H1 (cell line): Measurements from ENCODE around the gene DNAJA1. TPM values are rescaled to one million over a fixed set of nuclear protein-coding genes. Genes with fewer than 3 reads are reported as not detected.
A peak's percentile ranks its signal among the peaks of the same experiment; 100 is the strongest.

Source experiments
- CTCF ChIA-PET: fragments of 300-600 bp; sonication (Branson Sonifier 250); formaldehyde crosslinking; loops from one replicate; lab custom pipeline; 2021; ENCODE audit not compliant: partially characterized antibody; lab: Charles Lee
- POLR2A ChIA-PET: fragments of 300-600 bp; sonication (Branson Sonifier 250); formaldehyde crosslinking; loops from one replicate; lab custom pipeline; 2021; ENCODE audit warnings: inconsistent platforms; ENCODE audit not compliant: partially characterized antibody; lab: Charles Lee
- DNase-seq, 2 experiments: peaks; one replicate each; pipeline versions ENCODE4 v3.0.0 to v3.0.0-alpha.2; 2010 to 2022; ENCODE audit warnings: low spot score in 2 of 2, low read depth in 1 of 2, mixed read lengths in 1 of 2
- FAIRE-seq: peaks from 2 replicates; lab custom pipeline; 2011; peaks lifted over from hg19 to GRCh38; lab: Jason Lieb, UNC
- H2AFZ ChIP-seq: 2 replicates; pipeline ENCODE4 v1.8.1; 2012; ENCODE audit warnings: low read length, inconsistent platforms
- H2AK5ac ChIP-seq: 2 replicates; pipeline ENCODE4 v1.6.1; 2013; ENCODE audit warnings: low read depth, low read length
- H2BK120ac ChIP-seq: replicated peaks from 2 replicates; pipeline ENCODE3; 2013; ENCODE audit warnings: low read depth, low read length, inconsistent platforms
- H2BK12ac ChIP-seq: 2 replicates; pipeline ENCODE4 v1.6.1; 2013; ENCODE audit warnings: low read depth, low read length
- H2BK15ac ChIP-seq: 2 replicates; pipeline ENCODE4 v1.6.1; 2013; ENCODE audit warnings: low read length
- H2BK20ac ChIP-seq: 2 replicates; pipeline ENCODE4 v1.6.1; 2013; ENCODE audit warnings: low read length
- H2BK5ac ChIP-seq: 2 replicates; pipeline ENCODE4 v1.6.1; 2013; ENCODE audit warnings: low read depth, low read length
- H3K14ac ChIP-seq: 2 replicates; pipeline ENCODE4 v1.6.1; 2013; ENCODE audit warnings: inconsistent platforms; ENCODE audit not compliant: insufficient read length
- H3K18ac ChIP-seq: 2 replicates; pipeline ENCODE4 v1.6.1; 2013; ENCODE audit warnings: low read length; ENCODE audit errors: extremely low read depth
- H3K23ac ChIP-seq: 2 replicates; pipeline ENCODE4 v1.6.1; 2013; ENCODE audit warnings: inconsistent platforms; ENCODE audit not compliant: insufficient read length
- H3K23me2 ChIP-seq: 2 replicates; pipeline ENCODE4 v1.6.1; 2013; ENCODE audit warnings: low read depth, low read length
- H3K27ac ChIP-seq: 2 replicates; pipeline ENCODE4 v1.6.1; 2011; ENCODE audit warnings: low read depth, low read length, inconsistent platforms
- H3K27me3 ChIP-seq, 4 experiments: replicated peaks in 1 of 4; 1 replicate in 1 of 4; 2 replicates in 3 of 4; pipeline versions ENCODE4 v1.6.1 to v1.8.1; 2011 to 2013; ENCODE audit warnings: low read length in 3 of 4, mild to moderate bottlenecking in 3 of 4, inconsistent platforms in 2 of 4, mixed read lengths in 2 of 4, moderate library complexity in 1 of 4; ENCODE audit not compliant: control insufficient read depth in 3 of 4, insufficient read depth in 3 of 4; ENCODE audit errors: extremely low read depth in 1 of 4
- H3K36me3 ChIP-seq, 4 experiments: 2 replicates each; pipeline versions ENCODE4 v1.6.1 to v1.8.1; 2011 to 2013; ENCODE audit warnings: mild to moderate bottlenecking in 4 of 4, low read length in 3 of 4, moderate library complexity in 2 of 4, control low read depth in 1 of 4, inconsistent platforms in 1 of 4; ENCODE audit not compliant: insufficient read depth in 4 of 4, control insufficient read depth in 2 of 4
- H3K4ac ChIP-seq: replicated peaks from 2 replicates; pipeline ENCODE3; 2013; ENCODE audit warnings: low read length, low read depth, mixed read lengths, inconsistent platforms; ENCODE audit not compliant: insufficient read length
- H3K4me1 ChIP-seq, 4 experiments: replicated peaks in 1 of 4; 1 replicate in 1 of 4; 2 replicates in 3 of 4; pipeline versions ENCODE4 v1.6.1 to v1.8.1; 2011 to 2013; ENCODE audit warnings: low read length in 3 of 4, inconsistent platforms in 2 of 4, mixed read lengths in 1 of 4; ENCODE audit not compliant: insufficient read depth in 4 of 4, control insufficient read depth in 3 of 4
- H3K4me2 ChIP-seq, 2 experiments: 2 replicates each; pipeline versions ENCODE4 v1.6.1 to v1.8.1; 2011 to 2013; ENCODE audit warnings: low read depth in 2 of 2, low read length in 2 of 2, control low read depth in 1 of 2, inconsistent platforms in 1 of 2, mild to moderate bottlenecking in 1 of 2; ENCODE audit not compliant: insufficient read depth in 1 of 2
- H3K4me3 ChIP-seq, 4 experiments: fragments of 200-600, 300-600 bp in 1 of 4; sonication (generic), shearing (Covaris generic), sonication (Bioruptor Twin) in 1 of 4; 2 replicates each; pipeline versions ENCODE4 v1.5.1 to v1.8.1; 2011 to 2016; ENCODE audit warnings: low read length in 4 of 4, low read depth in 3 of 4, control low read depth in 2 of 4, inconsistent platforms in 2 of 4, mild to moderate bottlenecking in 2 of 4, mixed read lengths in 1 of 4, moderate library complexity in 1 of 4; ENCODE audit not compliant: insufficient read depth in 2 of 4; ENCODE audit errors: extremely low read depth in 1 of 4
- H3K56ac ChIP-seq: replicated peaks from 2 replicates; pipeline ENCODE3; 2013; ENCODE audit warnings: low read depth, mild to moderate bottlenecking, mixed read lengths, low read length, inconsistent platforms; ENCODE audit not compliant: insufficient read length
- H3K79me1 ChIP-seq: 2 replicates; pipeline ENCODE4 v1.6.1; 2013; ENCODE audit warnings: low read depth, low read length, control low read depth
- H3K79me2 ChIP-seq, 2 experiments: 2 replicates each; pipeline versions ENCODE4 v1.6.1 to v1.8.1; 2012 to 2013; ENCODE audit warnings: low read length in 2 of 2, mild to moderate bottlenecking in 2 of 2, inconsistent platforms in 1 of 2; ENCODE audit not compliant: insufficient read depth in 2 of 2, control insufficient read depth in 1 of 2
- H3K9ac ChIP-seq, 4 experiments: replicated peaks in 1 of 4; 1 replicate in 1 of 4; 2 replicates in 3 of 4; pipeline versions ENCODE4 v1.6.1 to v1.8.1; 2011 to 2013; ENCODE audit warnings: low read depth in 3 of 4, low read length in 3 of 4, control low read depth in 2 of 4, mild to moderate bottlenecking in 2 of 4, moderate library complexity in 2 of 4, inconsistent platforms in 1 of 4; ENCODE audit errors: extremely low read depth in 1 of 4
- H3K9me3 ChIP-seq, 2 experiments: 2 replicates each; pipeline versions ENCODE4 v1.6.1 to v1.8.1; 2012 to 2013; ENCODE audit warnings: mild to moderate bottlenecking in 2 of 2, moderate library complexity in 2 of 2, control low read depth in 1 of 2, inconsistent platforms in 1 of 2, low read depth in 1 of 2, low read length in 1 of 2, mixed read lengths in 1 of 2; ENCODE audit not compliant: insufficient read depth in 2 of 2
- H4K20me1 ChIP-seq, 2 experiments: replicated peaks in 1 of 2; 2 replicates each; pipeline versions ENCODE3 to v1.8.1; 2011 to 2013; ENCODE audit warnings: inconsistent platforms in 2 of 2, low read length in 2 of 2, mild to moderate bottlenecking in 1 of 2; ENCODE audit not compliant: insufficient read depth in 2 of 2, control insufficient read depth in 1 of 2
- H4K5ac ChIP-seq: 2 replicates; pipeline ENCODE4 v1.6.1; 2013; ENCODE audit warnings: low read length, low read depth, mixed read lengths, inconsistent platforms; ENCODE audit not compliant: insufficient read length
- H4K8ac ChIP-seq: 2 replicates; pipeline ENCODE4 v1.8.0; 2013; ENCODE audit warnings: mild to moderate bottlenecking, moderate library complexity, low read length, inconsistent platforms; ENCODE audit not compliant: insufficient read depth; ENCODE audit errors: extremely low read depth
- H4K91ac ChIP-seq: replicated peaks from 2 replicates; pipeline ENCODE3; 2013; ENCODE audit warnings: low read length, mixed read lengths, inconsistent platforms; ENCODE audit not compliant: insufficient read length
- MAFK ChIP-seq: IDR thresholded peaks from 2 replicates; pipeline ENCODE4 v1.6.1; 2012; ENCODE audit warnings: low read depth, mild to moderate bottlenecking, improper control_type of control experiment, low read length
- WGBS, 2 experiments: shearing (Covaris generic) in 1 of 2; methylation state at CpG; one replicate each; pipeline versions ENCODE4 v1.1.6 to v1.1.7; 2013 to 2015; ENCODE audit warnings: low lambda C conversion rate in 2 of 2, mixed read lengths in 2 of 2, inconsistent platforms in 1 of 2, low coverage in 1 of 2, missing lambda C conversion rate in 1 of 2; ENCODE audit not compliant: insufficient replicate concordance in 2 of 2, insufficient coverage in 1 of 2, insufficient read length in 1 of 2; ENCODE audit errors: extremely low coverage in 1 of 2, missing lambda C conversion rate in 1 of 2; 5-methylcytosine and 5-hydroxymethylcytosine counted together
- polyA plus RNA-seq, 7 experiments: library from polyadenylated mRNA; depleted of rRNA in 3 of 7; stranded (reverse) in 5 of 7; unstranded in 2 of 7; fragments of >200 nt in 5 of 7; fragments of 200-250 nt in 2 of 7; gene quantifications; 1 replicate in 5 of 7; 2 replicates in 1 of 7; 4 replicates in 1 of 7; pipeline versions ENCODE4 v1.2.1 to v1.2.3, GENCODE V29; 2011 to 2013; ENCODE audit warnings: missing spikeins in 2 of 7, mixed read lengths in 2 of 7
- total RNA-seq: library from RNA; stranded (reverse); fragmentation: NEBNext Ultra II Directional; extraction: Animal tissue kit (Norgen Biotek cat#: 25700); gene quantifications from 2 replicates; pipeline ENCODE4 v1.2.1, GENCODE V29; 2021

The DNAJA1 gene
- total and polyA plus RNA-seq, 2 of the 8 experiments (the other 6 are each of a cell fraction or from before 2014, with no cell fraction given), result 54.4 to 159 TPM

- H2AK5ac ChIP-seq, result no peak overlapping the region
- no peak overlapping the region for H3K9ac ChIP-seq
- H3K4me2 ChIP-seq, result peak overlapping the region in 1 of 2 experiments; percentile 99; a peak in 1 of 4 replicates
- H2AFZ ChIP-seq, result no peak overlapping the region
- H4K91ac ChIP-seq, result no peak overlapping the region
- H3K79me2 ChIP-seq, result peaks cover 27 to 82% of the 10 kb centered on the region in 2 experiments
- peaks cover 6% of the 10 kb centered on the region; the same call in 1 of the 2 replicates for H3K79me1 ChIP-seq
- H3K9me3 ChIP-seq, result no peaks in the 10 kb centered on the region
- no peak overlapping the region for H2BK20ac ChIP-seq
- H2BK5ac ChIP-seq, result no peak overlapping the region
- H3K23me2 ChIP-seq, result peaks cover 4% of the 10 kb centered on the region; the same call in 1 of the 2 replicates
- H2BK12ac ChIP-seq, result no peak overlapping the region
- no peaks in the 10 kb centered on the region for H3K27me3 ChIP-seq
- TF ChIP-seq MAFK, result no peak
- H3K4me3 ChIP-seq, result no peak overlapping the region
- no peak overlapping the region for H4K8ac ChIP-seq
- no peak for DNase-seq
- H3K4ac ChIP-seq, result no peak overlapping the region
- H3K27ac ChIP-seq, result no peak overlapping the region
- no peak overlapping the region for H2BK15ac ChIP-seq
- no peak overlapping the region for H4K5ac ChIP-seq
- H4K20me1 ChIP-seq, result peaks cover 0 to 17% of the 10 kb centered on the region in 2 experiments
- ChIA-PET CTCF (interaction anchor here (0.6 to 1.1 kb wide), 2 partner anchors 21 to 1597 kb away, joined by 3 read pairs; no protein-coding TSS in a partner anchor), POLR2A (interaction anchor here (1.4 to 4.7 kb wide), 2 partner anchors 9 to 20 kb away, joined by 6 to 67 read pairs; partner anchors contain the start of gene APTX)
- no peak overlapping the region for H3K14ac ChIP-seq
- peaks cover 4 to 22% (median 8%) of the 10 kb centered on the region in 4 experiments; a peak in 4 of 8 replicates for H3K36me3 ChIP-seq
- H3K4me1 ChIP-seq, result peaks cover 0 to 13% (median 6%) of the 10 kb centered on the region in 4 experiments; a peak in 4 of 7 replicates
- H2BK120ac ChIP-seq, result no peak overlapping the region
- WGBS, 2 experiments, result 93% methylated on average over 7 of the region's 7 CpGs; no CpG with 5 or more reads in 1 of the 2 experiments
- peak overlapping the region; percentile 32 for H3K56ac ChIP-seq
- no peak overlapping the region for H3K23ac ChIP-seq
- no peak for FAIRE-seq
- H3K18ac ChIP-seq, result no peak overlapping the region
These were observed 2.3 kb upstream of the DNAJA1 start for GRCh38 chr9:33022755-33023154.
